ENCODE results near the gene PSEN2.

The PSEN2 gene

GRCh38 chr1:226908913-226909312 lies 38.5 kb downstream of the PSEN2 start:
- no peak for DNase-seq (ENCODE audit: low read depth, low spot score)
- in situ Hi-C loops (cut with HindIII; ENCODE audit: low sequenced_read_pairs): no loop called here
- no peak overlapping the region for H3K4me3 ChIP-seq (ENCODE audit: low read depth, low read length)
- no peak for TF ChIP-seq CTCF (IDR thresholded peaks at IDR 0.05; ENCODE audit: low read depth, low read length)

GRCh38 chr1:226912587-226913176 lies 42.3 kb downstream of the PSEN2 start:
- H3K4me3 ChIP-seq (ENCODE audit: low read depth, low read length): no peak overlapping the region
- TF ChIP-seq CTCF (IDR thresholded peaks at IDR 0.05; ENCODE audit: low read depth, low read length): peak; percentile 68
- DNase-seq (ENCODE audit: low read depth, low spot score): peak; percentile 31
- in situ Hi-C loops (cut with HindIII; ENCODE audit: low sequenced_read_pairs): no loop called here

GRCh38 chr1:226915672-226915995 lies 45.2 kb downstream of the PSEN2 start:
- no peak overlapping the region for H3K4me3 ChIP-seq (ENCODE audit: low read depth, low read length)
- in situ Hi-C loops (cut with HindIII; ENCODE audit: low sequenced_read_pairs): no loop called here
- DNase-seq (ENCODE audit: low read depth, low spot score): no peak
- no peak for TF ChIP-seq CTCF (IDR thresholded peaks at IDR 0.05; ENCODE audit: low read depth, low read length)

GRCh38 chr1:226916497-226916896 lies 46.1 kb downstream of the PSEN2 start:
- in situ Hi-C loops (cut with HindIII; ENCODE audit: low sequenced_read_pairs): no loop called here
- no peak for TF ChIP-seq CTCF (IDR thresholded peaks at IDR 0.05; ENCODE audit: low read depth, low read length)
- DNase-seq (ENCODE audit: low read depth, low spot score): no peak
- H3K4me3 ChIP-seq (ENCODE audit: low read depth, low read length): no peak overlapping the region

- no peak for DNase-seq (ENCODE audit: low read depth, low spot score)
- H3K4me3 ChIP-seq (ENCODE audit: low read depth, low read length): no peak overlapping the region
- in situ Hi-C loops (cut with HindIII; ENCODE audit: low sequenced_read_pairs): no loop called here
- no peak for TF ChIP-seq CTCF (IDR thresholded peaks at IDR 0.05; ENCODE audit: low read depth, low read length)
Observed at GRCh38 chr1:226919587-226919986, 49.2 kb downstream of the PSEN2 start.

- in situ Hi-C loops (cut with HindIII; ENCODE audit: low sequenced_read_pairs): no loop called here
- no peak for DNase-seq (ENCODE audit: low read depth, low spot score)
- no peak for TF ChIP-seq CTCF (IDR thresholded peaks at IDR 0.05; ENCODE audit: low read depth, low read length)
- no peak overlapping the region for H3K4me3 ChIP-seq (ENCODE audit: low read depth, low read length)
Observed at GRCh38 chr1:226919995-226920394, 49.6 kb downstream of the PSEN2 start.

- no peak for DNase-seq (ENCODE audit: low read depth, low spot score)
- no peak overlapping the region for H3K4me3 ChIP-seq (ENCODE audit: low read depth, low read length)
- in situ Hi-C loops (cut with HindIII; ENCODE audit: low sequenced_read_pairs): no loop called here
- TF ChIP-seq CTCF (IDR thresholded peaks at IDR 0.05; ENCODE audit: low read depth, low read length): no peak
Observed at GRCh38 chr1:226920446-226920894, 50.1 kb downstream of the PSEN2 start.

Measured in astrocyte of the spinal cord (primary cell).